ENCODE results near the gene DCLRE1C. TPM values are rescaled to one million over a fixed set of nuclear protein-coding genes. Genes with fewer than 3 reads are reported as not detected.

Gene DCLRE1C
- total and polyA plus RNA-seq, 9 of the 15 experiments (the other 6 are each of a cell fraction or from before 2014, with no cell fraction given), result 8.8 to 22.2 (median 13.9) TPM

DNA sequence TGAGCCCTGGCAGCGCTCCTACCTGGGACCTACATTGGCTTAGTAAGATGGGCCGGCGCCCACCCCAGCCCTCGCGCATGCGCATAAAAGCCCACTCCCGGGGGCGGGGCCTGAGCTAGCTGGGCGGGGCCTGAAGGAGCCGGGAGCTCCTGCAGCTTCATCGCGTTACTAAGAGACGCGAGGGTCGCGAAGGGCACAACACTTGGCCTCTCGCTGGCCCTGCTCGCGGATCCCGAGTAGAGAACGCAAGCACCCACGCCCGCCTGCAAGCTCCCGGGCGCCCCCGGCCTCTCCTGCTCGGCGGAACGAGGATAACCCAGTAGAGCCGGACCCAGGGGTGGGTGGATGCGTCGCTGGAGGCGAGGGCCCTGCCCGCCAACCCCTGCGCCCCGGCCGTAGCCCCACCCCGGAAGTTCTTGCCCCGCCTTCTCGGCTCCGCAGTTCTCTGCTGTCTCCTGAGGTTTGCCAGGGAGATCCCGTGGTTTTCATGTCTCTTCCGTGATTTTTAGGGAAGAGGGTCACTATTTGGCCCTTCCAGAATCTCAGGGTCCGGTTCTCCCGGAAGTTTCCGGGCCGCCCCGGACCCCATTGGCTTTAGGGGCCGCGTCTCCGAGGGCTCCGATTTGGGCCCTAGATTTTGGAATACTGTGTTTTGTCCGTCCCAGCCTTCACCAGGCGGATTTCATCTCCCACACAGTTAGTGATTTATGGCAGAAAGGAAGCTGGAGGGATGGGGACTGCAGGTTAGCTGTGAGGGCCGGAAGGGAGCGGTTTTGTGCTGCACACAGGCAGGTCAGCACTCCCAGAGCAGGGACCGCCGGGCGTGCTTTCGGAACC lies 5.5 kb upstream of the DCLRE1C start, which contains the start of gene MEIG1 (continued):
- TF ChIP-seq, protein P1, sequence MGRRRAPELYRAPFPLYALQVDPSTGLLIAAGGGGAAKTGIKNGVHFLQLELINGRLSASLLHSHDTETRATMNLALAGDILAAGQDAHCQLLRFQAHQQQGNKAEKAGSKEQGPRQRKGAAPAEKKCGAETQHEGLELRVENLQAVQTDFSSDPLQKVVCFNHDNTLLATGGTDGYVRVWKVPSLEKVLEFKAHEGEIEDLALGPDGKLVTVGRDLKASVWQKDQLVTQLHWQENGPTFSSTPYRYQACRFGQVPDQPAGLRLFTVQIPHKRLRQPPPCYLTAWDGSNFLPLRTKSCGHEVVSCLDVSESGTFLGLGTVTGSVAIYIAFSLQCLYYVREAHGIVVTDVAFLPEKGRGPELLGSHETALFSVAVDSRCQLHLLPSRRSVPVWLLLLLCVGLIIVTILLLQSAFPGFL (CRISPR knock-in tag; IDR thresholded peaks at IDR 0.05), result no peak

DNA sequence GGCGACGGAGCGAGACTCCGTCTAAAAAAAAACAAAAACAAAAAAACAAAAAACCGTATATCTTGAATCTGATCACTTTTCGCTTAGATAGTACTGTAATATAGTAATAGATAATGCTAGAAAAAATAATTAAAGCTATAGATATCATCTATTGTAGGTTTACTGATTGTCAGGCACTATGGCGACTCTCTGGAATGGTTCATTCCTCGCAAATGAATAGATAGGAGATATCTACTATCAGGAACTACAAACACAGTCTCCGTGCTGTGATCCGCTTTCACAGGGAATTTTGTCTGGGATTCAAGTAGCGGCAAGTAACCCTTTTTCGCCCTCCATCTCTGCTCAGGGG lies 5.0 kb upstream of the DCLRE1C start:
- FAIRE-seq (no peak), ATAC-seq (no peak), DNase-seq (ENCODE audit: extremely low read depth in 1 of 4, low spot score in 3 of 4) (no peak)
- TF ChIP-seq MAZ (CRISPR knock-in tag; conservative IDR thresholded peaks at IDR 0.05 in 1 of 2, IDR thresholded peaks at IDR 0.05 in 1 of 2) (0 out of 4 replicates have a peak, but pooled peaks of 1 of the 2 experiments have one; percentile 22), ZBED1 (IDR thresholded peaks at IDR 0.05) (no peak), SUPT5H (IDR thresholded peaks at IDR 0.05) (peak; percentile 32; the same call in 1 of the 2 replicates), KLF13 (tag; IDR thresholded peaks at IDR 0.05; ENCODE audit: borderline replicate concordance, low read depth) (no peak), HOXB6 (CRISPR knock-in tag; IDR thresholded peaks at IDR 0.05; ENCODE audit: borderline replicate concordance) (no peak), SMARCA4 (IDR thresholded peaks at IDR 0.05) (0 out of 2 replicates have a peak, but pooled peaks have one; percentile 38), POLR2A (conservative IDR thresholded peaks at IDR 0.05) (peak; percentile 64; the same call in 1 of the 2 replicates), CHCHD3 (CRISPR knock-in tag; IDR thresholded peaks at IDR 0.05) (0 out of 2 replicates have a peak, but pooled peaks have one; percentile 34), PHF8 (IDR thresholded peaks at IDR 0.05; ENCODE audit: borderline replicate concordance, low read length) (peak; percentile 18; the same call in 1 of the 2 replicates), TAF15 (IDR thresholded peaks at IDR 0.05; ENCODE audit: low read depth, low read length) (no peak), PRDM10 (IDR thresholded peaks at IDR 0.05; ENCODE audit: partially characterized antibody) (peak; percentile 95), ATF7 (IDR thresholded peaks at IDR 0.05) (peak; percentile 34; the same call in 1 of the 2 replicates), FOXK2 (conservative IDR thresholded peaks at IDR 0.05 in 1 of 2, IDR thresholded peaks at IDR 0.05 in 1 of 2; ENCODE audit: low read depth in 2 of 2) (peak in 1 of 2 experiments; percentile 46; a peak in 1 of 4 replicates)
- intact Hi-C loops (cut with micrococcal nuclease) (no loop called here), in situ Hi-C loops (cut with MboI) (no loop called here)
- Histone ChIP-seq H3K9me3 (replicated peaks; ENCODE audit: control insufficient read depth, insufficient read depth, low read depth, low read length) (no peaks in the 10 kb centered on the region), H3K79me2 (ENCODE audit: control insufficient read depth, insufficient read depth, low read length) (peaks cover 10% of the 10 kb centered on the region; the same call in 2 of the 3 replicates), H3K4me3 (peak overlapping the region; percentile 77), H3K4me1 (replicated peaks in 1 of 2; ENCODE audit: control insufficient read depth in 2 of 2, insufficient read depth in 2 of 2, low read length in 2 of 2) (peaks cover 8 to 15% of the 10 kb centered on the region in 2 experiments), H3K9me1 (ENCODE audit: control insufficient read depth, insufficient read depth, low read length) (no peaks in the 10 kb centered on the region), H3K4me2 (ENCODE audit: insufficient read depth, low read length) (peak overlapping the region; percentile 94), H4K20me1 (replicated peaks; ENCODE audit: control insufficient read depth, insufficient read depth, low read length) (no peaks in the 10 kb centered on the region), H3K9ac (ENCODE audit: insufficient read depth in 1 of 2, low read depth in 2 of 2, low read length in 2 of 2) (peak overlapping the region; percentile 87 to 93), H2AFZ (ENCODE audit: low read depth, low read length) (peak overlapping the region; percentile 100), H3K36me3 (ENCODE audit: control insufficient read depth, insufficient read depth, low read length) (no peaks in the 10 kb centered on the region), H3K27ac (ENCODE audit: extremely low read depth, low read depth, low read length) (peak overlapping the region; percentile 84), H3K27me3 (ENCODE audit: control insufficient read depth in 2 of 2, insufficient read depth in 2 of 2, low read length in 2 of 2) (no peaks in the 10 kb centered on the region)
- CTCF ChIA-PET (ENCODE audit: low intra/inter-chr PET ratio), result interaction anchor here (0.6 kb wide), 1 partner anchor 421 kb away, joined by 4 read pairs; no protein-coding TSS in a partner anchor
- WGBS (ENCODE audit: insufficient coverage, low coverage, missing lambda C conversion rate), result 24% methylated on average over 12 of the region's 12 CpGs
- POLR2A ChIA-PET, result interaction anchor here (0.6 to 1.0 kb wide), 3 partner anchors 10 to 23 kb away, joined by 3 to 4 read pairs (median 3); no protein-coding TSS in a partner anchor
- BruUV-seq (replicated peaks), result TSS peak; percentile 75
